Uterus (tissue), 4 donors: Measurements from ENCODE around the gene IL21. TPM values are rescaled to one million over a fixed set of nuclear protein-coding genes. Genes with fewer than 3 reads are reported as not detected.

Experiments used
- DNase-seq, 2 donors: peaks; one replicate each; pipeline ENCODE4 v3.0.0-alpha.2; 2019 to 2020
- H3K27ac ChIP-seq, 2 donors: fragments of 200-600 bp; sonication (generic); 1 replicate in 1 of 2; 2 replicates in 1 of 2; pipeline ENCODE4 v1.5.1; 2016 to 2018
- H3K27me3 ChIP-seq, 2 donors: fragments of 200-600 bp; sonication (generic); one replicate each; pipeline ENCODE4 v1.5.1; 2018 to 2019; ENCODE audit warnings: control low read depth in 1 of 2
- H3K36me3 ChIP-seq, 2 donors: fragments of 200-600 bp; sonication (generic); one replicate each; pipeline ENCODE4 v1.5.1; 2019; ENCODE audit warnings: control low read depth in 1 of 2
- H3K4me1 ChIP-seq, 2 donors: fragments of 200-600 bp; sonication (generic); one replicate each; pipeline ENCODE4 v1.5.1; 2018 to 2019; ENCODE audit warnings: control low read depth in 1 of 2
- H3K4me3 ChIP-seq, 2 donors: fragments of 200-600 bp; sonication (generic); 1 replicate in 1 of 2; 2 replicates in 1 of 2; pipeline ENCODE4 v1.5.1; 2018 to 2019; ENCODE audit warnings: mild to moderate bottlenecking in 1 of 2
- H3K9me3 ChIP-seq, 2 donors: fragments of 200-600 bp; sonication (generic); one replicate each; pipeline ENCODE4 v1.5.1; 2019; ENCODE audit warnings: control low read depth in 1 of 2
- POLR2A ChIP-seq, 2 donors: fragments of 450-650 bp; IDR thresholded peaks; one replicate each; pipeline ENCODE4 v1.6.1; 2016; ENCODE audit warnings: antibody characterized with exemption in 2 of 2, mild to moderate bottlenecking in 1 of 2, moderate library complexity in 1 of 2
- intact Hi-C: fragments of 100-400 bp; cut with DNase I; formaldehyde crosslinking; loops from one replicate; pipeline ENCODE4 v1.15.1; 2023; ENCODE audit warnings: low total_unique reads
- total RNA-seq, 4 donors: library from RNA; depleted of rRNA in 3 of 4; stranded (reverse); fragments of >200 nt in 3 of 4; gene quantifications; one replicate each; pipeline versions ENCODE4 v1.1.0 to v1.2.4, GENCODE V29; 2014 to 2023
- TF ChIP-seq, protein P1 (sequence below), 4 experiments: fragments of 200-600 bp in 2 of 4; fragments of 450-650 bp in 2 of 4; sonication (generic) in 2 of 4; IDR thresholded peaks; one replicate each; pipeline ENCODE4 v1.5.1; 2016 to 2019; ENCODE audit warnings: antibody characterized with exemption in 4 of 4, mild to moderate bottlenecking in 2 of 4, moderate library complexity in 1 of 4
- donor health status: DM: yes; HTN: yes; CAD: no.

IL21 gene
- total RNA-seq, 4 donors from 2014 or later: not detected

DNA sequence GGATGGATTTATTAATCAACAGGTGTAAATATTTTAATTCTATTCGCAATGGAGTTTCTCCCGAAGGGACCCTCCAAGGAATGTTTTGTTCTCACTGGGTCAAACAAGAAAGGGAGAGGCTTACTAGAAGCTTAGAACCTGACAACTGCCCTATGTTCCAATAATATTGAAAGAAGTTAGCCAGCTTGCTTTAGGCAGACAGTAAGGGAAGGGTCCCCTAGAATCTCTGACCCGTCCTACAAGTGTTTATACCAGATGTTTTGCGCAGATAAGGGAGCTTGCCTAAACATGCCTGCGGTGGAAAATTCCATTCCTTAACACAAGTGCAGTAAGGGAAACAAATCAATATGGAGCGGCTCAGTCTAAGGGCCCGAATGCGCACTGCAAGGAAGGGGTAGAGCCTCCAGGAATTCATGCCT lies 17.7 kb downstream of the IL21 start:
- no peak for DNase-seq

DNA sequence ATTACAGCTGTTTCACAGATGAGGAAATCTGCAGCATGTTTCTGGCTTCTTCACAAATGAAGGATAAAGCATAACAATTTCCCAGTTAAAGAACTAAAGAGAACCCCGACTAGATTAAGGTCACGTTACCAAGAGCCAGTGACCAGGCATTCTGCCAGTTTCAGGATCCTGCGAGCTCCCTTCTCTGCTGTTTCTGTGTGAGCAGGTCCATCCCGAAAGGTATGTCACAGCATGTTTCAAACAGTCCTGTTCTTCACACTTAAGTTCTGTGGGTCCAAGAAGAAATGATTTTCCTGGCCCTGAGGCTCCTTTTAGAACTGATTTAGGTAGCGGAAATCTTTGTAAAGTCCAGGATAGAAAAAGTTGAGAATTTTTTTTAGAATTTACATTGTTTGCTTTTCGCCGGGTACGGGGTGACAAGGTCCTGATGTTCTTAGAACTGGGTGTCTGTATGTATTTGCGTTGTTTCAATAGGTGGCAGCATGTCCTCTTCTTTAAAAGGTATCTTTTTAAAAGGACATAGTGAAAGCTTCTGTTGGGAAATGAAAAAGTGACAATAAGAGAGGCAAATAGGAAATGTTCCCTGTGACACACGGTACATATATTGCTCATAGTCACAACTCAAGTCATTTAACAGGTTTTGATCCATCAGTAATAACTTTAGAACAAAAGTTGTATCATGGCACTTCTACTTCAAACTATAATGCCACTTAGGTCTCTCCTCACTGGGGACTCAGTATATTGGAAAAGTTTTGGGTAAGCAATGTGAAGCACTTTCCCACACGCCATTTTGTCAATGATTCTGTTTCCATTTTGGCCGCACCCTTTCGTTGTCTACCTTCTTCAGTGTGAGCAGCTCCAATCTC lies 18.4 kb downstream of the IL21 start:
- no peaks in the 10 kb centered on the region for H3K36me3 ChIP-seq
- intact Hi-C loops: no loop called here
- H3K4me1 ChIP-seq: no peaks in the 10 kb centered on the region
- H3K27ac ChIP-seq: no peak overlapping the region
- DNase-seq: no peak
- no peak for TF ChIP-seq POLR2A (IDR thresholded peaks at IDR 0.05)
- TF ChIP-seq, protein P1, sequence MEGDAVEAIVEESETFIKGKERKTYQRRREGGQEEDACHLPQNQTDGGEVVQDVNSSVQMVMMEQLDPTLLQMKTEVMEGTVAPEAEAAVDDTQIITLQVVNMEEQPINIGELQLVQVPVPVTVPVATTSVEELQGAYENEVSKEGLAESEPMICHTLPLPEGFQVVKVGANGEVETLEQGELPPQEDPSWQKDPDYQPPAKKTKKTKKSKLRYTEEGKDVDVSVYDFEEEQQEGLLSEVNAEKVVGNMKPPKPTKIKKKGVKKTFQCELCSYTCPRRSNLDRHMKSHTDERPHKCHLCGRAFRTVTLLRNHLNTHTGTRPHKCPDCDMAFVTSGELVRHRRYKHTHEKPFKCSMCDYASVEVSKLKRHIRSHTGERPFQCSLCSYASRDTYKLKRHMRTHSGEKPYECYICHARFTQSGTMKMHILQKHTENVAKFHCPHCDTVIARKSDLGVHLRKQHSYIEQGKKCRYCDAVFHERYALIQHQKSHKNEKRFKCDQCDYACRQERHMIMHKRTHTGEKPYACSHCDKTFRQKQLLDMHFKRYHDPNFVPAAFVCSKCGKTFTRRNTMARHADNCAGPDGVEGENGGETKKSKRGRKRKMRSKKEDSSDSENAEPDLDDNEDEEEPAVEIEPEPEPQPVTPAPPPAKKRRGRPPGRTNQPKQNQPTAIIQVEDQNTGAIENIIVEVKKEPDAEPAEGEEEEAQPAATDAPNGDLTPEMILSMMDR (IDR thresholded peaks at IDR 0.05): peak; percentile 31 to 46 (median 41)
- no peak overlapping the region for H3K4me3 ChIP-seq
- H3K9me3 ChIP-seq: no peaks in the 10 kb centered on the region
- H3K27me3 ChIP-seq: no peaks in the 10 kb centered on the region

More for the DNA sequence above, 17.7 kb downstream of the IL21 start:
- intact Hi-C loops: no loop called here
- H3K4me1 ChIP-seq: no peaks in the 10 kb centered on the region
- no peak overlapping the region for H3K27ac ChIP-seq
- no peaks in the 10 kb centered on the region for H3K36me3 ChIP-seq
- H3K27me3 ChIP-seq: no peaks in the 10 kb centered on the region
- H3K9me3 ChIP-seq: no peaks in the 10 kb centered on the region
- no peak overlapping the region for H3K4me3 ChIP-seq
- TF ChIP-seq POLR2A (IDR thresholded peaks at IDR 0.05): no peak
- TF ChIP-seq, protein P1 (IDR thresholded peaks at IDR 0.05): no peak

DNA sequence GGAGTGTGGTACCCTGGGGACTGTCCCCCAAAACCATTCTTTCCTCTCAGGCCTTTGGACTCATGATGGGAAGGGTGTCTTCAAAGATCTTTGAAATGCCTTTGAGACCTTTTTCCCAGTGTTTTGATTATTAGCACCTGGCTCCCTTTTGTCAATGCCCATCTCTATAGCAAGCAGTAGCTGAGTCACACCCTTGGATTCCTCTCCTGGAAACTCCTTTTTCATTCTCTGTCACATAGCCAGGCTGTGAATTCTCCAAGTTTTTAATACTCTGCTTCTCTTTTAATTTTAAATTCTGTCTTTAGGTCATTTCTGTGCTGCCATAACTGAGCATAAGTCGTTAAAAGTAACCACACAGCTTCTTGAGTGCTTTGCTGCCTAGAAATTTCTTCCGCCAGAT lies 29.7 kb downstream of the IL21 start:
- no peaks in the 10 kb centered on the region for H3K9me3 ChIP-seq
- intact Hi-C loops: no loop called here
- no peak for DNase-seq
- TF ChIP-seq, protein P1 (IDR thresholded peaks at IDR 0.05): no peak
- no peak for TF ChIP-seq POLR2A (IDR thresholded peaks at IDR 0.05)
- no peaks in the 10 kb centered on the region for H3K36me3 ChIP-seq
- no peak overlapping the region for H3K4me3 ChIP-seq
- no peaks in the 10 kb centered on the region for H3K27me3 ChIP-seq
- H3K27ac ChIP-seq: no peak overlapping the region
- no peaks in the 10 kb centered on the region for H3K4me1 ChIP-seq

DNA sequence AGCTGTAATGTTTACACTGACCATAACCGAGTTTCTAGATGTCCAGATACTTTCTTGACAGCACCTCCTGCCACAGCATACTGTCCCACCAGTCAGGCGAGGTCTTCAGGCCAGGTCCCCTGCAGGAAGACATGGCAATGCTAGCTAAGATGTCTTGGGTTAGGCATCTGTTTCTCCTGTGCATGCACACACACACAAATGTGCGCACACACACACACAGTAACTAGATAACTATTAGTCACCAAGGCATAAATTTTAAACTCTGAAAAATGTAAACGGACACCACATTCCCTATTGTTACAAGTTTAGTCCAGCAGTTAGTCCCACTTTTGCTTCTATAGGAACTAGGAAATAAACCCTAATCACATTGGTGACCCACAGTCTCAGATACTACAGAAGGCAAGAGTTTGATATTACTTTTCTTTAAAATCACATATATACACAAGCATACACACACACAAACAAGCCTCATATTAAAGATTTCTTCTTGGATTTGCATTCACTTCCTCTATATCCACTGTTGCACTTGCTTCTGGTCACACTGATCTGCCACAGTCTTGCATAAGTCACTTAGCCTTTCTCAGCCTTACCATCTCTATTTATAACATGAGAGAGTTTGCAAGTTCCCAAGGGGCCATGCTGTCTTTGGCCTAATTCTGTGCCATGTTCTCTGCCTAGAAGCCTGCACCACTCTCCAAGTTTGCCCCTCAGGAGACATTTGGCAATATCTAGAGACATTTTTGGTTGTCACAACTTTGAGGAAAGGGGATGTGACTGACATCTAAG lies 32.2 kb downstream of the IL21 start:
- peaks cover 0 to 8% of the 10 kb centered on the region in 2 donors for H3K4me1 ChIP-seq
- H3K36me3 ChIP-seq: no peaks in the 10 kb centered on the region
- no peaks in the 10 kb centered on the region for H3K27me3 ChIP-seq
- H3K27ac ChIP-seq: no peak overlapping the region
- H3K9me3 ChIP-seq: no peaks in the 10 kb centered on the region
- intact Hi-C loops: no loop called here
- no peak overlapping the region for H3K4me3 ChIP-seq
- no peak for TF ChIP-seq POLR2A (IDR thresholded peaks at IDR 0.05)
- TF ChIP-seq, protein P1 (IDR thresholded peaks at IDR 0.05): no peak
- DNase-seq: no peak

DNA sequence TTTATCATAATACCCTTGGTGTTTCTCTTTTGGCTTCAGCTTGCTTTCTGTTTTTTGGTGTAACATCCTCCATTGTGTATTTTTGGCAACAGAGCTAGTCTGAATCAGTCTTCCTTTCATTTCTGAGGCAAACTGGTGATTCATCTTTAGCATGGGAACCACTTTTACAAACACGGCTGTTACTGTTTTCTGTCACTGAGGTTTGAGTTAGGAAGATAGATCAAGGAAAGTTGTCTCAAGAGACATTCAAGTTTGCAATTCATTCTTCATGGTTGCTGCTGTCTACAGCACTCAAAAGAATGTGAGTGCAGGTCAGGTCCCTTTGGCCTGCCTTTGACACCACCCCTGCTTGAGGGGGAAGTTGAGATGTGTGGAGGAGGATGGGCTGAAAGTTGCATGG lies 36.3 kb downstream of the IL21 start:
- H3K27ac ChIP-seq: peak overlapping the region; percentile 48 to 73
- DNase-seq: no peak
- no peaks in the 10 kb centered on the region for H3K36me3 ChIP-seq
- intact Hi-C loops: no loop called here
- H3K4me1 ChIP-seq: peaks cover 0 to 8% of the 10 kb centered on the region in 2 donors
- H3K9me3 ChIP-seq: no peaks in the 10 kb centered on the region
- TF ChIP-seq, protein P1 (IDR thresholded peaks at IDR 0.05): no peak
- no peak for TF ChIP-seq POLR2A (IDR thresholded peaks at IDR 0.05)
- no peak overlapping the region for H3K4me3 ChIP-seq
- no peaks in the 10 kb centered on the region for H3K27me3 ChIP-seq
